Activated CD4-positive, CD25-positive, alpha-beta regulatory T cell treated with anti-CD3 and anti-CD28 coated beads, Interleukin-2, amount 50 U/mL, for 72 hours (primary cell): ENCODE data around the gene TGIF2.
"Not testable (repeated sequence)": the region's sequence is repeated elsewhere in the genome, so short reads cannot be mapped to it uniquely, and the experiment has no call there.

Source experiments
- DNase-seq: peaks from one replicate; pipeline ENCODE4 v3.0.0; 2021

The TGIF2 gene

DNA sequence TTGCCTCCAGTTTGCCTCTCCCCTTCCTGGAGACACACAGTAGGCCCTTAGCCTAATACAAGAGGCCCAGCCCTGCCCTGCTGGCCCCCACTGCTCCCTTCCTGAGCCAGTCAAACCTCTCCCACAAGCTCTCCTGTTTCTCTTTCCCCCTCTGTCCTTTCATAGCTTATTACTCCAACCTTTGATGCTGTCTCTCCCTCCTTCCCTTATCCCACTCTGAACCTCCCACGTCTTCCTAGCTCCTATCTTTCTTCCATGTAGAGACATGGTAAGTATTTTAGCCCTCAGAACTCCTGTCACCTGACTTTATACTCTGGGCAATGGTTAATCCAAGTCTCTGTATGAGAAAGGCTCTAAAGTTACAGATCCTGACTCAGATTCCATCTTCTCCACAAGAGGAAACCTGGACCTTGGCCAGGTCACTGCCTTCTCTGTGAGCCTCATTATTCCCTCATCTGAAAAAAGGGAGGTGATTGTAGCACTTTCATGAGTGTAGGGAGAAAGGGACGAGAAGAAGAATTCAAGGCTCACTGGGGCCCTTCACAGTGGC lies 6.7 kb downstream of the TGIF2 start:
- no peak for DNase-seq

DNA sequence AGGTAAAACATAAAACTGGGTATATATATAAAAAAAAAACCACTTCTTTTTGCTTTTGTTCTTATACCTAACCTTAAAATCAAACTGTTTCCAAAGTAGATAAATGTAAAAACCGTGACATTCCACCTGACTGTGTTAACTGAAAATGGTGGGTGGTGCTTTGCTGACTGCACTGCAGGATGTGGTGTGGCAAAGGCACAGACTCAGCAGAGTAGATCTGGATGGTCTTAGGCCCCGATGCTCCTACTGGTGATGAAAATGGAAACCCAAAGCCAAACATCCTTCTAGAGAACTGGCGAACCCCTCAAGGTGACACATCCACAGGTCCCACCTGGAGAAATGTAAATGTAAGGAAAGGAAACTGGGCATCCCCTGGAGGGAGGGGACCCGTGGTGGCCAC lies 8.9 kb downstream of the TGIF2 start:
- no peak for DNase-seq

DNA sequence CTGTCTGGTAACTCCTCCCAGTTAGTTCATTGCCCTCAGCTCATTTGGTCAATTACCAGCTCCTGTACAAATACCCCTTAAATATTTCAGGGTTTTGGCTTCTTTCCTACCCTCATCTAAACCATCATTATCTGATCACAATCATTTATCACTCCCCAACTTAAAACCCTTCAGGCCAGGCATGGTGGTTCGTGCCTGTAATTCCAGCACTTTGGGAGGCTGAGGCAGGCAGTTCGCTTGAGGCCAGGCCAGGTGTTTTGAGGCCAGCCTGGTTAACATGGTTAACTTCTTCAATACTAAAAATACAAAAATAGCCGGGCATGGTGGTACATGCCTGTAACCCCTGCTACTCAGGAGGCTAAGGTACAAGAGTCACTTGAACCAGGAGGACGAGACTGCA lies 9.4 kb downstream of the TGIF2 start:
- DNase-seq: no peak

GRCh38 chr20:36584018-36584481 lies 10.7 kb downstream of the TGIF2 start:
- no peak for DNase-seq

DNA sequence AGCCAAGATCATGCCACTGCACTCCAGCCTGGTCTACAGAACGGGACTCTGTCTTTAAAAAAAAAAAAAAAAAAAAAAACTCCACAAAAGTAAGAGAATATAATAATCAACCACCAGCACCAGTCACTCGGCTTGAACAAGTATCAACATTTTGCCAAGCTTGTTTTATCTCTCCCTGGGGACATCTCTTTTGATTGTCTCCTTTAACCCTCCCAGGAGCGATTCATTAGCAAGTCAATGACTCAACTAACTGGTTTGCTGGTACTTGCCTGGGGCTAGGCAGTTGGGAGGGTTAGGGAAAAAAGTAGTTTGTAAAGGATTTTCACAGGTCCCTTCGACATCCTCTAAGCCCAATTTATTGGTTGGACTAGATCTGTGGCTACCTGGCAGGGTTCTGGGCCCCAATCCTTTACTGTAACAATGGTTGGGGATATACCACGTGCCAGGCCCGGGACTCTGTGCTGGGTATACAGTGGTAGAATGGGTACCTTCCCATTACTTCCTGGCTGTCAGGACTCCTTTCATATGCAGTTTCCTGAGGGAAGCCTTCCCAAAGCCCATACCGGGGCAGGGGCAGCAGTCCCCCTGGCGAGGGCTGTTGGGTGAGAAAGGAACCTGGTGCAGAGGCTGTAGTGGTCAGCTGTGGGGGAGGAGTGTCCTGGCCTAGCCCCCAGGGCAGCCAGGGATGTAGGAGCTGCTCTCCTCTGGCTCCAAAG lies 12.2 kb downstream of the TGIF2 start:
- no peak for DNase-seq

DNA sequence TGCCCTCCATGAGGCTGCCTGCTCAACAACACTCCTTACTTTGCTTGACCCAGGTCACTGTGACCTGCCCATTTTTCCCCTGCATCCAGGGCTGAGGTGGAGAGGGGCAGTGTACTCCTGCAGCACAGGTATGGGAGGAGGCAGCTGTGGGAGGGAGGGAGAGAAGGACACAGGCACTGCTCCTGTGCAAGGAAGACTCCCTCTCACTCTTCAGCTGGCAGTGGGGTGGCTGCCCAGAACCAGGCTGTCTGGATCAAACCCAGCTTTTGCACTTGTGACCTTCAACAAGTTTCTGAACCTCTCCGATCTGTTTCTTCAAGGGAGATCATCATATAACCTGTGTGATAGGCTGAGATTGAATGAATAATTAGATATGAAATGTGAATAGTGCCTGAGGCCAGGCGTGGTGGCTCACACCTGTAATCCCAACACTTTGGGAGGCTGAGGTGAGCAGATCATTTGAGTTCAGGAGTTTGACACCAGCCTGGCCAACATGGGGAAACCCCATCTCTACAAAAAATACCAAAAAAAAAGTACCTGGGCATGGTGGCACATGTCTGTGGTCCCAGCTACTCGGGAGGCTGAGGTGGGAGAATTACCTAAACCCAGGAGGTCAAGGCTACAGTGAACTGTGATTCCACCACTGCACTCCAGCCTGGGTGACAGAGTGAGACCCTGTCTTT lies 14.1 kb downstream of the TGIF2 start:
- no peak for DNase-seq

- no peak for DNase-seq
Observed at GRCh38 chr20:36591281-36591680, 17.9 kb downstream of the TGIF2 start.

GRCh38 chr20:36591854-36592641 lies 18.7 kb downstream of the TGIF2 start:
- peak; percentile 56 for DNase-seq

GRCh38 chr20:36593347-36593929 lies 20.0 kb downstream of the TGIF2 start:
- DNase-seq: no peak

DNA sequence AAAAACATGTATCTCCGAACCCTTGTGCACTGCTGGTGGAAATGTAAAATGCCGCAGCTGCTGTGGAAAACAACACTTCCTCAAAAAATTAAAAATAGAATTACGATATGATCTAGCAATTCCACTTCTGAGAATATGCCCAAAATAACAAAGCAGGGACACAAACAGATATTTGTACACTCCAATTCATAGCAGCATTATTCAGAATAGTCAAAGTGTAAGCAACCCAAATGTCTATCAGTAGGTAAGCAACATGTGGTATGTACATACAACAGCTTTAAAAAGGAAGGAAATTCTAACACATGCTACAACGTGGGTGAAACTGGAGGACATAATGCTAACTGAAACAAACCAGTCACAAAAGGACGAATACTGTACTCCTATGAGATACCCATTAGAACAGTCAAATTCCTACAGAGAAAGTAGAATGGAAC lies 26.5 kb downstream of the TGIF2 start:
- DNase-seq: no peak

DNA sequence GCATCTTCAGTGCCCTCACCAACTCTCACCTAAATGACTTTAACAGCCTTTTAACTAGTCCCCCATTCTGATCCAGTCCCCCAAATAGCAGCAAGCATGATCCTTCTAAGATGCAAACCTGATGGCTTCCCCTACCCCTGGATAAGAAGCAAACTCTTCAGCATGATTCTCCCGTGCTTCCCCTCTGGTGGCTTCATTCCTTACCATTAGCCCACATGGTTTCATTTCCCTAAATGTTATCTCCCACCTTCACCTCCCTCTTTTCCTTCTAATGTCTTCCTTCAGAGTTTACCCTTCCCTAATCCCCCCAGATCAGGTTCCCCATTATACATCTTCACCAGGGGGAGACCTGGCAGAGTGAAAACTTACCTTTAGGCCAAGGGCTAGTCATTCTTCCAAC lies 28.1 kb downstream of the TGIF2 start:
- DNase-seq: no peak

GRCh38 chr20:36604952-36605398 lies 31.6 kb downstream of the TGIF2 start:
- DNase-seq: peak; percentile 58

DNA sequence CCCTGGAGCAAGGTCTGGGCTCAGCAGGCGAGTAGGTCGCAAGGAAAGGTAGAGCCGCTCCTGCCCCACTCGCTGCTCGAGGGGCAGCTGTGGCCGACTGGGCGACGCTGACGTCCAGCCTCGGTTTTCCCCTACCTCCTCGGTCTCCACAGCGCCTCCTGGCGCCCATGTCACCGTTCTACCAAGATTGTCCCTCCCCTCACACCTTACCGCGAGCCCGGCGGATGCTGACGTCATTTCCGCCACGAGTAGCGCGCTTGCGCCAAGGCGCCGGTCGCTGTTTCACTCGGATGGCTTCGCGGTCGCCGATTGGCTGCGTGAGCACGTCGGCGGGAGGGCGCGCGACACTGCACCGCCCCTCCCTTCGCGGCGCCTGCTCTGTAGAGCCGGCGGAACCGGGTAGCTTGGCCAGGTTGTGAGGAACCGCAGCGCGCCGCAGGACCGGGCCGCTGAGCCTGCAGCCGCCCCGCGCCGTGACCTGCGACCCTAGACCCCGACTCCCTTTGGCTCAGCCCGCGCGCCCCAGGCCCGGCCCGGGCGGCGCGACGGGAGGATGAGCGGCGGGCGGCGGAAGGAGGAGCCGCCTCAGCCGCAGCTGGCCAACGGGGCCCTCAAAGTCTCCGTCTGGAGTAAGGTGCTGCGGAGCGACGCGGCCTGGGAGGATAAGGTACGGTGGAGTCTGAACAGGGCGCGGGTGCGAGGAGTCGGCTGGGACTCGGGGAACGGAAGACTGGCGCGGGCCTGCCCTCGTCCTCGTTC lies 32.2 kb downstream of the TGIF2 start, which contains the start of gene RAB5IF:
TSS of gene RAB5IF (plus strand) at position 381 of the 759 bp plus-strand sequence. CDS start at position 554, 173 bp downstream.
- DNase-seq: peak; percentile 99

DNA sequence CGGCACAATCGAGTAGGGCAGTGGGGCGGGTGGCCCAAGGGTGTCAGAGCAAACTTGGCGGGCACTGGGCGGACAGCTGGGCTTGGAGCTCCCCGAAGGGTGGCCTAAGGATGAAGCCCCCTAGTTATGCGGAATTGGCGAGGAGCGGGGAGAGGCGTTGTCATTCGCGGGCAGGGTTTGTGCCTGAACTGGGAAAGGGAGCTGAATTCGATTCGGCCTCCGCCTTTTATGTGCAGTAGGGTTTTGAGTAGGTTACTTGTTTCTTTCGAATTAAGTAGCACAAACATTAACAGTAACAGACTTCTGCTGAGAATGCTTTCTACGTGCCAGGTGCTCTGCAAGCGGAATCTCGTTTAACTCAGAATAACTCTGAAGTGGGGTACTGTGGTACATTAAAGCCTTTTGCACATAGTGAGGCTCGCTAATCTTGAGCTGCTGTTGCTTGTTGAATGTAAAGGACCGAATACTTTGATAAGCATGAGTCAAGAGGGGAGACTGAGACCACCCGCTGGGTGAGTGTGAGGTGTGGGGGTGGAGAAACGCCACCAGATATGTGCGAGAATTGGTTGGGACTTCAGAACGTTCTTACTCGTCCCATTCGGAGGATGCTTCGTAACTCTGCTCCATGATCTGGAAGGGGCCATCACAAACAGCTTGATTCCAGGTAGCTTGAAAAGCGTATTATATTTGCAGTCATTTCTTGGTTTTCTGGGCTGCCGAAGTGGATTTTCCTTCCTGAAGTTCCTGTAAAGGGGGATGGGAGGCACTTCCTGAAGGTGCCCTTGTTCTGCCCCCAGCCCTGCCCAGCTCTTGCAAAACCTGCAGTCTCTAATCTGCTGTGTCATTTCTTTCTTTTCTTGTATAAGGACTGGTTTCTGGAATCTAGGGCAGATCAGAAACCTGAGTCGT lies 33.0 kb downstream of the TGIF2 start:
- DNase-seq: no peak

GRCh38 chr20:36607586-36608387 lies 34.4 kb downstream of the TGIF2 start:
- DNase-seq: no peak

- not testable (repeated sequence) for DNase-seq
Observed at GRCh38 chr20:36608388-36608728, 35.0 kb downstream of the TGIF2 start.

GRCh38 chr20:36611625-36612024 lies 38.2 kb downstream of the TGIF2 start:
- no peak for DNase-seq

DNA sequence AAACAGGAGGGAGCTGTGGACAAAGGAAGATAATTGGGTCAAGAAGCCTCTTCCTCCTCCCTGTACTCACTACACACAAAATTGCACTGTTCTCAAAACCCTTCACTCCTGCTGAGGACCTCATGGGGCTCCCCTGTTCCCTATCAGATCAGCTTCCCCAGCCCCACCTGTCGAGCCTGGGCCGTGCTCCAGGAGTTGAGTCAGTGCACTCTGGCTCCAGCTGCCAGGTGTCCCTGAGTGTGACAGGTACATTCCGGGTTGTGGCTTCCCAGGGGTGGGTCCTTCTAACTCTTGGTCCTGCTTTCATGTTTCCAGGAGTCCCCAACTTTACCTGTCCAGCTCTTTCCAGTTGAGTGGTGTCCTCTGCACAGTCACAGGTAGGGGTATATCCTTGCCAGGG lies 40.6 kb downstream of the TGIF2 start:
- no peak for DNase-seq

GRCh38 chr20:36614781-36615557 lies 41.6 kb downstream of the TGIF2 start:
- no peak for DNase-seq
